Measurements from ENCODE around the gene JMJD1C.

The JMJD1C gene

DNA sequence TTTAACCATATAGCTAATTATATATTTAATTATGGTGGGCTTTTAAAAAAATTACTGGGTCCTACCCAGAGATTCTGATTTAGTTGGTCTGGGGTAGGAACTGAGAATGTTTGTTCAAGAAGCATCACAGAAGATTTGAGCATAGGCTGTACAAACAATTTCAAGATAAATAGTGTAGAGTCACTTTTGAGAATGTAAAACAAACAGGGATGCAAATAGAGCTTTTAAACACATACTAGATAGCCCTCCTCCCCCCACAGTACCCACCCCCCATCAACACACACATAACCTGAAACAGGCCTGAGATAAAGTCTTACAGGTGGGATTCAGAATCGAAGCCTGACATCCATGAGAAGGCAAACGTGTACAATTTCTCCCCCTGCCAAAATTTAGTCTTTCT is 39.8 kb upstream of the JMJD1C start:
- Histone ChIP-seq H3K9me3 (ENCODE audit: insufficient read depth, low read length) (no peaks in the 10 kb centered on the region), H3K4me2 (ENCODE audit: low read length) (no peak overlapping the region), H3K4me3 (ENCODE audit: low read length) (no peak overlapping the region), H2AFZ (ENCODE audit: low read depth, low read length) (no peak overlapping the region), H3K79me2 (ENCODE audit: low read length) (peaks cover 20% of the 10 kb centered on the region), H4K20me1 (ENCODE audit: insufficient read depth, low read length) (peaks cover 7% of the 10 kb centered on the region), H3K4me1 (ENCODE audit: low read length) (no peaks in the 10 kb centered on the region), H3K27ac (ENCODE audit: low read length) (no peak overlapping the region), H3K9ac (ENCODE audit: low read length) (no peak overlapping the region), H3K36me3 (replicated peaks; ENCODE audit: low read depth, low read length) (no peaks in the 10 kb centered on the region), H3K27me3 (ENCODE audit: low read depth, low read length) (no peaks in the 10 kb centered on the region)
- no peak for TF ChIP-seq EZH2phosphoT487 (IDR thresholded peaks at IDR 0.05; ENCODE audit: low read depth)
- TF ChIP-seq, protein P1, sequence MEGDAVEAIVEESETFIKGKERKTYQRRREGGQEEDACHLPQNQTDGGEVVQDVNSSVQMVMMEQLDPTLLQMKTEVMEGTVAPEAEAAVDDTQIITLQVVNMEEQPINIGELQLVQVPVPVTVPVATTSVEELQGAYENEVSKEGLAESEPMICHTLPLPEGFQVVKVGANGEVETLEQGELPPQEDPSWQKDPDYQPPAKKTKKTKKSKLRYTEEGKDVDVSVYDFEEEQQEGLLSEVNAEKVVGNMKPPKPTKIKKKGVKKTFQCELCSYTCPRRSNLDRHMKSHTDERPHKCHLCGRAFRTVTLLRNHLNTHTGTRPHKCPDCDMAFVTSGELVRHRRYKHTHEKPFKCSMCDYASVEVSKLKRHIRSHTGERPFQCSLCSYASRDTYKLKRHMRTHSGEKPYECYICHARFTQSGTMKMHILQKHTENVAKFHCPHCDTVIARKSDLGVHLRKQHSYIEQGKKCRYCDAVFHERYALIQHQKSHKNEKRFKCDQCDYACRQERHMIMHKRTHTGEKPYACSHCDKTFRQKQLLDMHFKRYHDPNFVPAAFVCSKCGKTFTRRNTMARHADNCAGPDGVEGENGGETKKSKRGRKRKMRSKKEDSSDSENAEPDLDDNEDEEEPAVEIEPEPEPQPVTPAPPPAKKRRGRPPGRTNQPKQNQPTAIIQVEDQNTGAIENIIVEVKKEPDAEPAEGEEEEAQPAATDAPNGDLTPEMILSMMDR (IDR thresholded peaks at IDR 0.05; ENCODE audit: low read depth, low read length), result no peak

DNA sequence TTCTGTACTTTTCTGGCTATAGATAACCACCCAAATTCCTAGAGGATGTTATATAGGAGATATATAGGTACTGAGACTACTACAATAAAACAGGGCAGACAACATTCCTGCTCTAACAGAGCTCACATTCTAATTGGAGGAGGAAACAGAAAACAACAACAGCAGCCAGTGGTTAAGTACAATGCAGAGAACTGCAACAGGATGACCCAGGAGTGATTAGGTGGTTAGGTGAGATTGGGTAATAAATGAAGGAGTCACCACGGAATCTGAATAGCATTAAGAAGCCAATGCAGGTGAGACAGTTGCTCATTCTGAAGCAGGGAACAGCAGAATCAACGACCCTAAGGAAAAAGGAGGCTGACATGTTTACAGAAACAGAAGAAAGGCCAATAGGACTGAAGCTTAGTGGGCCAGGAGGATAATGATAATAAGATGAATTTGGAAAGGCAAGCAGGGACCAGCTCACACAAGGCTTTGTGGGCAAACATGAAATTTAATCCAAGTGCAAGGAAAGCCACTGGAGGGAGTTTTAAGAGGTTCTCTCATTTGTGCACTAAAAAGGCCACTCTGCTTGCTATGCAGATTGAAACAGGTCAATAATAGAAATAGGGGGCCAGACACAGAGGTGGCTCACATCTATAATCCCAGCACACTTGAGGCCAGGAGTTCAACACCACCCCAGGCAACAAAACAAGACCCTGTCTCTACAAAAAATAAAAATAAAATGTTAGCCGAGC is 38.5 kb upstream of the JMJD1C start:
- Histone ChIP-seq H3K27ac (ENCODE audit: low read length) (no peak overlapping the region), H3K36me3 (replicated peaks; ENCODE audit: low read depth, low read length) (no peaks in the 10 kb centered on the region), H3K4me1 (ENCODE audit: low read length) (no peaks in the 10 kb centered on the region), H3K9me3 (ENCODE audit: insufficient read depth, low read length) (no peaks in the 10 kb centered on the region), H3K4me2 (ENCODE audit: low read length) (no peak overlapping the region), H3K9ac (ENCODE audit: low read length) (no peak overlapping the region), H3K4me3 (ENCODE audit: low read length) (no peak overlapping the region), H3K27me3 (ENCODE audit: low read depth, low read length) (no peaks in the 10 kb centered on the region), H4K20me1 (ENCODE audit: insufficient read depth, low read length) (peaks cover 7% of the 10 kb centered on the region), H2AFZ (ENCODE audit: low read depth, low read length) (no peak overlapping the region), H3K79me2 (ENCODE audit: low read length) (peaks cover 18% of the 10 kb centered on the region)
- no peak for TF ChIP-seq EZH2phosphoT487 (IDR thresholded peaks at IDR 0.05; ENCODE audit: low read depth)
- TF ChIP-seq, protein P1 (IDR thresholded peaks at IDR 0.05; ENCODE audit: low read depth, low read length), result no peak

DNA sequence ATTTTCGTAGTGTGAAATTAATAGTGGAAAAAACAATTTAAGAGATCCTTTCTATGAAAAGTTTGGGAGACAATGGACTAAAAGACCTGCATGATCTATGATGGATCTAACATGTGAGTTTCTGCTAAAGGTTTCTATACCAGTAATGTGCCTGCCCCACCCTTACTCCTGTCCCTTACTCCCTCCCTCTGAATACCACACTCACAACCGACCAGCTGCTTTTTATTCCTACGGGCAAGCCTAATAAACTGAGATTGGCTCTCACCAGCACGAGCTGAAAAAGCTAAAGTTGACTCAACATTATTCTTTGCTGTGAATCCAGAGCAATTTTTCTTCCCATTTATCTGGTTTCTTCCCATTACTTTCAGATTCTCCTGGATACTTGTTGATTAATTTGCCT is 37.6 kb upstream of the JMJD1C start:
- Histone ChIP-seq H3K4me2 (ENCODE audit: low read length) (no peak overlapping the region), H3K4me1 (ENCODE audit: low read length) (no peaks in the 10 kb centered on the region), H3K27ac (ENCODE audit: low read length) (no peak overlapping the region), H3K79me2 (ENCODE audit: low read length) (peaks cover 18% of the 10 kb centered on the region), H2AFZ (ENCODE audit: low read depth, low read length) (no peak overlapping the region), H4K20me1 (ENCODE audit: insufficient read depth, low read length) (peaks cover 7% of the 10 kb centered on the region), H3K27me3 (ENCODE audit: low read depth, low read length) (no peaks in the 10 kb centered on the region), H3K36me3 (replicated peaks; ENCODE audit: low read depth, low read length) (no peaks in the 10 kb centered on the region), H3K9ac (ENCODE audit: low read length) (no peak overlapping the region), H3K4me3 (ENCODE audit: low read length) (no peak overlapping the region), H3K9me3 (ENCODE audit: insufficient read depth, low read length) (no peaks in the 10 kb centered on the region)
- TF ChIP-seq, protein P1 (IDR thresholded peaks at IDR 0.05; ENCODE audit: low read depth, low read length), result no peak
- no peak for TF ChIP-seq EZH2phosphoT487 (IDR thresholded peaks at IDR 0.05; ENCODE audit: low read depth)

DNA sequence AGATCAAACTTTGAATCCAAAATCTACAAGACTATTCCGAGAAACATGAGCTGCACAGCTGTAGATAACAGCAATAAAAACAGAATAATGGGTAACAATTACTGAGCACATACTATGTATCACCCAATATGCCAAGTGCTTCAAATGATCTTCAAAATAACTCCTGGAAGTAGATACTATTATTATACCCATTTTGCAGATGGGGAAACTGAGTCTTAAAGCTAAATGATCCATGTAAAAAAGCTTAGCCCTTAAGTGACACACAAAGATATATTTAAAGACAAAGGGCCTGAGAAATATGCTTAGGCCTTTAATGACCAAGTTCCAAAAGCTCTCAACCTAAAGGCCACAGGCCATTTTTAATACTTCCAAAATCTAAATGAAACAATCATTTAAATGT is 37.1 kb upstream of the JMJD1C start:
- peaks cover 9% of the 10 kb centered on the region for H4K20me1 ChIP-seq (ENCODE audit: insufficient read depth, low read length)
- no peaks in the 10 kb centered on the region for H3K27me3 ChIP-seq (ENCODE audit: low read depth, low read length)
- H3K4me2 ChIP-seq (ENCODE audit: low read length), result no peak overlapping the region

More for the DNA sequence above, 37.1 kb upstream of the JMJD1C start:
- no peak overlapping the region for H3K9ac ChIP-seq (ENCODE audit: low read length)
- H3K27ac ChIP-seq (ENCODE audit: low read length), result no peak overlapping the region
- H2AFZ ChIP-seq (ENCODE audit: low read depth, low read length), result no peak overlapping the region
- no peaks in the 10 kb centered on the region for H3K4me1 ChIP-seq (ENCODE audit: low read length)
- no peak overlapping the region for H3K4me3 ChIP-seq (ENCODE audit: low read length)
- no peaks in the 10 kb centered on the region for H3K36me3 ChIP-seq (replicated peaks; ENCODE audit: low read depth, low read length)
- peaks cover 18% of the 10 kb centered on the region for H3K79me2 ChIP-seq (ENCODE audit: low read length)
- no peaks in the 10 kb centered on the region for H3K9me3 ChIP-seq (ENCODE audit: insufficient read depth, low read length)
- TF ChIP-seq EZH2phosphoT487 (IDR thresholded peaks at IDR 0.05; ENCODE audit: low read depth), result no peak
- TF ChIP-seq, protein P1 (IDR thresholded peaks at IDR 0.05; ENCODE audit: low read depth, low read length), result no peak
